ENCODE data around the gene LURAP1L.

DNA sequence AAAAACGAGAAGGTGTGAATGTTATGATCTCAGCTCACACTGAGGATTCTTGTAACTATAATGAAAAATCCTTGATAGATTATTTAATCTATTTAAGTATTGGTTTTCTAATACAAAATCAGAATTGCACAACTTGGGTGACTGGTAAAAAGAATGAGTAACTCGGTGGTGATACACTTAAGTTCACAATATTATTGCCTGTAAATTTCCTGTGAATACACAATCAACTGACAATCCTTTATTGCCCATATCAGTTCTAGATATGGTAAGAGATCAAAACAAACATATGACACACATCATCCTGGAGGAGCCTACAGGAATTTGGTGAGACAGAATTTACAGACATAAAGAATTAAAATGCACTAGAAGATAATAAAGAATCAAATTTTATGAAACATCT, 14.1 kb upstream of the LURAP1L start:
- TF ChIP-seq, protein P1, sequence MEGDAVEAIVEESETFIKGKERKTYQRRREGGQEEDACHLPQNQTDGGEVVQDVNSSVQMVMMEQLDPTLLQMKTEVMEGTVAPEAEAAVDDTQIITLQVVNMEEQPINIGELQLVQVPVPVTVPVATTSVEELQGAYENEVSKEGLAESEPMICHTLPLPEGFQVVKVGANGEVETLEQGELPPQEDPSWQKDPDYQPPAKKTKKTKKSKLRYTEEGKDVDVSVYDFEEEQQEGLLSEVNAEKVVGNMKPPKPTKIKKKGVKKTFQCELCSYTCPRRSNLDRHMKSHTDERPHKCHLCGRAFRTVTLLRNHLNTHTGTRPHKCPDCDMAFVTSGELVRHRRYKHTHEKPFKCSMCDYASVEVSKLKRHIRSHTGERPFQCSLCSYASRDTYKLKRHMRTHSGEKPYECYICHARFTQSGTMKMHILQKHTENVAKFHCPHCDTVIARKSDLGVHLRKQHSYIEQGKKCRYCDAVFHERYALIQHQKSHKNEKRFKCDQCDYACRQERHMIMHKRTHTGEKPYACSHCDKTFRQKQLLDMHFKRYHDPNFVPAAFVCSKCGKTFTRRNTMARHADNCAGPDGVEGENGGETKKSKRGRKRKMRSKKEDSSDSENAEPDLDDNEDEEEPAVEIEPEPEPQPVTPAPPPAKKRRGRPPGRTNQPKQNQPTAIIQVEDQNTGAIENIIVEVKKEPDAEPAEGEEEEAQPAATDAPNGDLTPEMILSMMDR (IDR thresholded peaks at IDR 0.05 in 8 of 11, conservative IDR thresholded peaks at IDR 0.05 in 3 of 11), result no peak
- TF ChIP-seq POLR2A (IDR thresholded peaks at IDR 0.05), result no peak
